Subcutaneous abdominal adipose tissue (tissue), 5 donors: Measurements from ENCODE around the gene SLC35A1.

Source experiments
- H3K27ac ChIP-seq: one replicate; pipeline ENCODE4 v1.7.0; 2013; ENCODE audit warnings: low read depth, mild to moderate bottlenecking, inconsistent platforms, low read length, moderate library complexity
- H3K27me3 ChIP-seq, 5 donors: one replicate each; pipeline ENCODE4 v1.7.0; 2013; ENCODE audit warnings: low read length in 5 of 5, inconsistent platforms in 1 of 5; ENCODE audit not compliant: control insufficient read depth in 5 of 5, insufficient read depth in 4 of 5
- H3K36me3 ChIP-seq, 5 donors: one replicate each; pipeline ENCODE4 v1.7.0; 2013; ENCODE audit warnings: low read length in 5 of 5; ENCODE audit not compliant: control insufficient read depth in 5 of 5, insufficient read depth in 5 of 5
- H3K4me1 ChIP-seq, 5 donors: one replicate each; pipeline ENCODE4 v1.7.0; 2013; ENCODE audit warnings: low read length in 5 of 5, mild to moderate bottlenecking in 3 of 5, moderate library complexity in 1 of 5; ENCODE audit not compliant: control insufficient read depth in 5 of 5, insufficient read depth in 5 of 5
- H3K4me3 ChIP-seq, 5 donors: one replicate each; pipeline ENCODE4 v1.7.0; 2013; ENCODE audit warnings: low read length in 5 of 5, low read depth in 1 of 5
- H3K9ac ChIP-seq, 5 donors: one replicate each; pipeline ENCODE4 v1.7.0; 2013; ENCODE audit warnings: low read length in 5 of 5, mild to moderate bottlenecking in 4 of 5, moderate library complexity in 3 of 5
- H3K9me3 ChIP-seq, 5 donors: one replicate each; pipeline ENCODE4 v1.7.0; 2013; ENCODE audit warnings: low read length in 5 of 5; ENCODE audit not compliant: control insufficient read depth in 5 of 5
- donor health status: healthy.
- donor health status: healthy.
- donor health status: healthy.
- donor health status: healthy.
- donor health status: healthy.

The SLC35A1 gene

GRCh38 chr6:87543696-87544473 lies 71.1 kb downstream of the SLC35A1 start:
- H3K4me1 ChIP-seq: peaks cover 0 to 17% (median 6%) of the 10 kb centered on the region in 5 donors
- peaks cover 14 to 42% (median 27%) of the 10 kb centered on the region in 5 donors for H3K36me3 ChIP-seq
- no peak overlapping the region for H3K27ac ChIP-seq
- H3K9me3 ChIP-seq: no peaks in the 10 kb centered on the region
- H3K4me3 ChIP-seq: no peak overlapping the region
- H3K9ac ChIP-seq: no peak overlapping the region
- no peaks in the 10 kb centered on the region for H3K27me3 ChIP-seq

DNA sequence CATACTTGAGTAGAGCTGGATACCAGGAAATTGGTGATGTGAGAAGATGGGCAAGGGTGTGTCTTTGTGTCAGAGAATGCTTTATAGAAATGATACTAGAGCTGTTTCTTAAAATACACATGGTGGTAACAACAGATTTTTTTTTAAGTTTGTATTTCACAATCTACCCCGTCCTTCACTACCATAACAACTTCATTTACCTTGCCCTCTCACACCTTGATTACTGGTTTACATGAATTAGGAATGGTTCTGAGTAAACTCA lies 71.6 kb downstream of the SLC35A1 start:
- Histone ChIP-seq H3K36me3 (peaks cover 14 to 38% (median 24%) of the 10 kb centered on the region in 5 donors), H3K27ac (no peak overlapping the region), H3K4me3 (no peak overlapping the region), H3K27me3 (no peaks in the 10 kb centered on the region), H3K9me3 (no peaks in the 10 kb centered on the region), H3K9ac (no peak overlapping the region), H3K4me1 (peaks cover 0 to 17% (median 6%) of the 10 kb centered on the region in 5 donors)

- no peak overlapping the region for H3K27ac ChIP-seq
- H3K4me1 ChIP-seq: peaks cover 0 to 7% (median 0%) of the 10 kb centered on the region in 5 donors
Observed at GRCh38 chr6:87551799-87552198, 79.0 kb downstream of the SLC35A1 start.

DNA sequence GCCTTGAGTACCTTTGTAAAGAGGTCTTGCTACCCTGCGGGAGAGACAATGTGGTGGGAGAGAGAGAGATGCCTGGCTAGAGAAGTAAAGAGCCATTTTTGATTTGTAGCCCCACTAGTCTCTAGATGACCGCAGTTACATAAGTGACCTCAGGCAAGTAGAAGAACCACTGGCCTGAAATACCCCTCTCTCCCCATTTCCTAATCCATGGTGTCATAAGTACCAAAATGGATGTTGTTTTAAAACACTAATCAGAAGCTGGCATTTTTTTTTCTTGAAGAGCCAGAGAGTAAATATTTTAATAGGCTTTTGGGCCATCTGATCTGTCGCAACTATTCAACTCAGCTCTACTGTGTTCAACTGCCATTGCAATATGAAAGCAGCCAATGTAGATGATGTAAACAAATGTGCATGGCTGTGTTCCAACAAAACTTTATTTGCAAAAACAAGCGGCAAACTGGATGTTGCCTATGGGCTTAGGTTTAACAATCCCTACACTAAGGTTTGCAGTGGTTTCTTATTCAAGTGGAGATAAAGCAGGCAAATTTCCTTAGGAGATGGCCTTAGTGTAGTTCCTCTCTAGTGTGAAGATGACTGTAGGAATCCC lies 80.5 kb downstream of the SLC35A1 start:
- Histone ChIP-seq H3K4me1 (peaks cover 0 to 7% (median 0%) of the 10 kb centered on the region in 5 donors), H3K27me3 (no peaks in the 10 kb centered on the region), H3K36me3 (peaks cover 17 to 25% (median 22%) of the 10 kb centered on the region in 5 donors), H3K4me3 (no peak overlapping the region), H3K27ac (peak overlapping the region; percentile 38), H3K9ac (no peak overlapping the region), H3K9me3 (no peaks in the 10 kb centered on the region)

More at GRCh38 chr6:87551799-87552198, 79.0 kb downstream of the SLC35A1 start:
- Histone ChIP-seq H3K9me3 (no peaks in the 10 kb centered on the region), H3K36me3 (peaks cover 14 to 29% (median 20%) of the 10 kb centered on the region in 5 donors), H3K4me3 (no peak overlapping the region), H3K9ac (peak overlapping the region in 1 of 5 donors; percentile 19), H3K27me3 (no peaks in the 10 kb centered on the region)

DNA sequence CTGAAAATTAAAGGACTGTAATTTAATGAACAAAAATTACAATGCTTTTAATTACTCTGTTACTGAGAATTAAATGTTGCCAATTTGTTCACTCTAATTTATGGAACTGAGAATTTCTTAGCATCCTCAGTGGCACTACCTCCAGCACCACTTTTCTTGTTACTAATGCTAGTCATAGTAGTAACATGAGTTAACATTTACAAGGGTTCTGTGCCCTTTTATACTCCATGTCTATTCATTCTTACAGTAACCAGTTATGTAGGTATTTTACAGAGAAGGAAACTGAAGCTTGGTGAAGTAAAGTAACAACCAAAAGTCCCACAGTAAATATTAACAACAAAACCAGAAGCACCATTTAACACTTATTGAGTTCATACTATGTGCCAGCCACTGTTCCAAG lies 82.7 kb downstream of the SLC35A1 start:
- peaks cover 0 to 7% (median 0%) of the 10 kb centered on the region in 5 donors for H3K4me1 ChIP-seq
- no peak overlapping the region for H3K27ac ChIP-seq
- H3K36me3 ChIP-seq: peaks cover 14 to 32% (median 24%) of the 10 kb centered on the region in 5 donors
- no peak overlapping the region for H3K9ac ChIP-seq
- H3K9me3 ChIP-seq: no peaks in the 10 kb centered on the region
- H3K27me3 ChIP-seq: no peaks in the 10 kb centered on the region
- no peak overlapping the region for H3K4me3 ChIP-seq

- Histone ChIP-seq H3K27ac (no peak overlapping the region), H3K9ac (no peak overlapping the region), H3K4me3 (no peak overlapping the region), H3K27me3 (no peaks in the 10 kb centered on the region), H3K9me3 (no peaks in the 10 kb centered on the region), H3K36me3 (peaks cover 21 to 50% (median 40%) of the 10 kb centered on the region in 5 donors), H3K4me1 (peaks cover 0 to 4% (median 0%) of the 10 kb centered on the region in 5 donors)
Observed at GRCh38 chr6:87558446-87558845, 85.7 kb downstream of the SLC35A1 start.

DNA sequence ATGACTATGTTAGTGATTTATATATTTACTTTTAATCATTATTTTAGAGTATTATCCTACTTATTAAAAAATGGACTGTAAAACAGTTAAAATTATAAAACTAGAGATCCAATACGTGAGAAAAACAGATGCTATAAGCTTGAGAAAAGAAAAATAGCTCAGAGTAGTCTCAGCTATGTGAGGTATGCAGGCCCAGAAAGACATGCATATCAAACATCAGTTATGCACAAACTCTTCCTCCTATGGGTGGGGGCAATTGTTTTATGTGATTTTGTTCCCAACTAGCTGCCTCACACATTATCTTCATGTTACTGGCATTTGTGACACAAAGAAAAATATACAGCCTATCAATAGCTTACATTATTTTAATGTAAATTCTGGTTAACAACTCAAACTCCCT lies 88.2 kb downstream of the SLC35A1 start:
- H3K27me3 ChIP-seq: no peaks in the 10 kb centered on the region
- no peaks in the 10 kb centered on the region for H3K9me3 ChIP-seq
- peaks cover 20 to 50% (median 35%) of the 10 kb centered on the region in 5 donors for H3K36me3 ChIP-seq
- no peaks in the 10 kb centered on the region for H3K4me1 ChIP-seq
- H3K27ac ChIP-seq: no peak overlapping the region
- H3K4me3 ChIP-seq: no peak overlapping the region
- H3K9ac ChIP-seq: no peak overlapping the region
